IPS-18a (cell line): ENCODE data around the gene SEC22C.

ENCODE experiments used
- H3K27ac ChIP-seq: one replicate; pipeline ENCODE4 v1.5.1; 2013; ENCODE audit warnings: low read length
- H3K27me3 ChIP-seq: one replicate; pipeline ENCODE4 v1.6.1; 2013; ENCODE audit warnings: mild to moderate bottlenecking, low read length; ENCODE audit not compliant: control insufficient read depth, insufficient read depth
- H3K36me3 ChIP-seq: one replicate; pipeline ENCODE4 v1.6.1; 2013; ENCODE audit warnings: low read depth, low read length; ENCODE audit not compliant: control insufficient read depth
- H3K4me1 ChIP-seq: one replicate; pipeline ENCODE4 v1.6.1; 2013; ENCODE audit warnings: low read depth, low read length; ENCODE audit not compliant: control insufficient read depth
- H3K4me3 ChIP-seq: one replicate; pipeline ENCODE4 v1.5.1; 2013; ENCODE audit warnings: low read length
- H3K9ac ChIP-seq: one replicate; pipeline ENCODE4 v1.6.1; 2013; ENCODE audit warnings: mild to moderate bottlenecking, low read length, moderate library complexity
- H3K9me3 ChIP-seq: one replicate; pipeline ENCODE4 v1.6.1; 2013; ENCODE audit warnings: low read depth, low read length; ENCODE audit not compliant: control insufficient read depth

The SEC22C gene

GRCh38 chr3:42501321-42501680, 80.5 kb downstream of the SEC22C start:
- Histone ChIP-seq H3K36me3 (no peaks in the 10 kb centered on the region), H3K27ac (no peak overlapping the region), H3K4me1 (peaks cover 12% of the 10 kb centered on the region), H3K4me3 (peak overlapping the region; percentile 69), H3K9me3 (no peaks in the 10 kb centered on the region), H3K27me3 (peaks cover 59% of the 10 kb centered on the region), H3K9ac (no peak overlapping the region)

- Histone ChIP-seq H3K9me3 (no peaks in the 10 kb centered on the region), H3K4me3 (peak overlapping the region; percentile 69), H3K27me3 (peaks cover 59% of the 10 kb centered on the region), H3K4me1 (peaks cover 15% of the 10 kb centered on the region), H3K36me3 (no peaks in the 10 kb centered on the region), H3K9ac (no peak overlapping the region), H3K27ac (no peak overlapping the region)
Measured at GRCh38 chr3:42500909-42501308, 80.9 kb downstream of the SEC22C start.

GRCh38 chr3:42500091-42500490, 81.7 kb downstream of the SEC22C start:
- no peak overlapping the region for H3K4me3 ChIP-seq
- no peak overlapping the region for H3K27ac ChIP-seq
- H3K36me3 ChIP-seq = no peaks in the 10 kb centered on the region
- peaks cover 59% of the 10 kb centered on the region for H3K27me3 ChIP-seq
- peaks cover 15% of the 10 kb centered on the region for H3K4me1 ChIP-seq
- H3K9ac ChIP-seq = no peak overlapping the region
- no peaks in the 10 kb centered on the region for H3K9me3 ChIP-seq

- Histone ChIP-seq H3K36me3 (no peaks in the 10 kb centered on the region), H3K27ac (no peak overlapping the region), H3K27me3 (peaks cover 59% of the 10 kb centered on the region), H3K4me1 (peaks cover 15% of the 10 kb centered on the region), H3K4me3 (no peak overlapping the region), H3K9me3 (no peaks in the 10 kb centered on the region), H3K9ac (no peak overlapping the region)
Measured at GRCh38 chr3:42499478-42499871, 82.3 kb downstream of the SEC22C start.

- H3K4me1 ChIP-seq = peaks cover 15% of the 10 kb centered on the region
- no peaks in the 10 kb centered on the region for H3K9me3 ChIP-seq
- peaks cover 59% of the 10 kb centered on the region for H3K27me3 ChIP-seq
- no peak overlapping the region for H3K27ac ChIP-seq
- H3K36me3 ChIP-seq = no peaks in the 10 kb centered on the region
- no peak overlapping the region for H3K9ac ChIP-seq
- H3K4me3 ChIP-seq = no peak overlapping the region
Measured at GRCh38 chr3:42498791-42499477, 82.8 kb downstream of the SEC22C start.

GRCh38 chr3:42498034-42498433, 83.7 kb downstream of the SEC22C start:
- peaks cover 52% of the 10 kb centered on the region for H3K27me3 ChIP-seq
- no peaks in the 10 kb centered on the region for H3K9me3 ChIP-seq
- H3K27ac ChIP-seq = no peak overlapping the region
- no peak overlapping the region for H3K9ac ChIP-seq
- no peaks in the 10 kb centered on the region for H3K36me3 ChIP-seq
- no peak overlapping the region for H3K4me3 ChIP-seq
- H3K4me1 ChIP-seq = peaks cover 15% of the 10 kb centered on the region
